Keratinocyte (primary cell): Measurements from ENCODE around the gene FRMPD1.

ENCODE experiments used
- CTCF ChIP-seq, 3 experiments: IDR thresholded peaks in 1 of 3; conservative IDR thresholded peaks in 1 of 3; optimal IDR thresholded peaks in 1 of 3; 2 replicates in 2 of 3; 3 replicates in 1 of 3; pipeline versions ENCODE3 to v1.5.1; 2011; ENCODE audit warnings: low read length in 3 of 3, mild to moderate bottlenecking in 3 of 3, moderate library complexity in 2 of 3, control low read depth in 1 of 3, inconsistent platforms in 1 of 3; ENCODE audit not compliant: insufficient read depth in 2 of 3; ENCODE audit errors: extremely low read depth in 1 of 3
- EZH2 ChIP-seq: IDR thresholded peaks from one replicate; pipeline ENCODE4 v1.6.1; 2012; ENCODE audit warnings: inconsistent platforms, mild to moderate bottlenecking, low read length, moderate library complexity

- TF ChIP-seq CTCF (optimal IDR thresholded peaks at IDR 0.05 in 1 of 3, IDR thresholded peaks at IDR 0.05 in 1 of 3, conservative IDR thresholded peaks at IDR 0.05 in 1 of 3; ENCODE audit: extremely low read depth in 1 of 3, insufficient read depth in 2 of 3, low read length in 3 of 3) (no peak), EZH2 (no peak)
Measured at GRCh38 chr9:37729499-37729898, 78.7 kb downstream of the FRMPD1 start.
